ENCODE data around the gene ASCC1.
"Not testable (repeated sequence)": the region's sequence is repeated elsewhere in the genome, so short reads cannot be mapped to it uniquely, and the experiment has no call there.

The ASCC1 gene

GRCh38 chr10:72170263-72170662 is 45.8 kb downstream of the ASCC1 start:
- WGBS, 2 experiments (ENCODE audit: insufficient coverage in 2 of 2), result 96 to 100% methylated on average over 3 of the region's 4 CpGs
- H3K9me3 ChIP-seq (ENCODE audit: control insufficient read depth, low read length), result no peaks in the 10 kb centered on the region
- H3K36me3 ChIP-seq (ENCODE audit: control insufficient read depth, insufficient read depth, low read length), result no peaks in the 10 kb centered on the region
- H3K4me1 ChIP-seq (ENCODE audit: control insufficient read depth, insufficient read depth, low read length, poor library complexity, severe bottlenecking), result peaks cover 24% of the 10 kb centered on the region
- no peak overlapping the region for H3K4me3 ChIP-seq (ENCODE audit: extremely low read depth, insufficient read depth, low read length, poor library complexity, severe bottlenecking)
- no peak overlapping the region for H3K27ac ChIP-seq (ENCODE audit: low read depth, low read length, severe bottlenecking)

- no peaks in the 10 kb centered on the region for H3K9me3 ChIP-seq (ENCODE audit: control insufficient read depth, low read length)
- no peak overlapping the region for H3K27ac ChIP-seq (ENCODE audit: low read depth, low read length, severe bottlenecking)
- peaks cover 13% of the 10 kb centered on the region for H3K4me1 ChIP-seq (ENCODE audit: control insufficient read depth, insufficient read depth, low read length, poor library complexity, severe bottlenecking)
- WGBS, 2 experiments (ENCODE audit: insufficient coverage in 2 of 2), result 71 to 100% methylated on average over 1 of the region's 3 CpGs
- no peak overlapping the region for H3K4me3 ChIP-seq (ENCODE audit: extremely low read depth, insufficient read depth, low read length, poor library complexity, severe bottlenecking)
- H3K36me3 ChIP-seq (ENCODE audit: control insufficient read depth, insufficient read depth, low read length), result no peaks in the 10 kb centered on the region
Measured at GRCh38 chr10:72167118-72167517, 49.0 kb downstream of the ASCC1 start.

GRCh38 chr10:72164617-72165016 is 51.5 kb downstream of the ASCC1 start:
- Histone ChIP-seq H3K9me3 (ENCODE audit: control insufficient read depth, low read length) (no peaks in the 10 kb centered on the region), H3K36me3 (ENCODE audit: control insufficient read depth, insufficient read depth, low read length) (peaks cover 9% of the 10 kb centered on the region), H3K4me1 (ENCODE audit: control insufficient read depth, insufficient read depth, low read length, poor library complexity, severe bottlenecking) (no peaks in the 10 kb centered on the region), H3K4me3 (ENCODE audit: extremely low read depth, insufficient read depth, low read length, poor library complexity, severe bottlenecking) (no peak overlapping the region), H3K27ac (ENCODE audit: low read depth, low read length, severe bottlenecking) (no peak overlapping the region)
- WGBS, 2 experiments (ENCODE audit: insufficient coverage in 2 of 2), result 80% methylated on average over 1 of the region's 2 CpGs; no CpG with 5 or more reads in 1 of the 2 experiments

- Histone ChIP-seq H3K4me1 (ENCODE audit: control insufficient read depth, insufficient read depth, low read length, poor library complexity, severe bottlenecking) (no peaks in the 10 kb centered on the region), H3K27ac (ENCODE audit: low read depth, low read length, severe bottlenecking) (no peak overlapping the region), H3K36me3 (ENCODE audit: control insufficient read depth, insufficient read depth, low read length) (peaks cover 9% of the 10 kb centered on the region), H3K9me3 (ENCODE audit: control insufficient read depth, low read length) (no peaks in the 10 kb centered on the region), H3K4me3 (ENCODE audit: extremely low read depth, insufficient read depth, low read length, poor library complexity, severe bottlenecking) (no peak overlapping the region)
- no CpG with 5 or more reads among the region's 1 CpG for WGBS, 2 experiments (ENCODE audit: insufficient coverage in 2 of 2)
Measured at GRCh38 chr10:72162978-72163377, 53.1 kb downstream of the ASCC1 start.

- Histone ChIP-seq H3K4me1 (ENCODE audit: control insufficient read depth, insufficient read depth, low read length, poor library complexity, severe bottlenecking) (no peaks in the 10 kb centered on the region), H3K4me3 (ENCODE audit: extremely low read depth, insufficient read depth, low read length, poor library complexity, severe bottlenecking) (no peak overlapping the region), H3K36me3 (ENCODE audit: control insufficient read depth, insufficient read depth, low read length) (peaks cover 9% of the 10 kb centered on the region), H3K9me3 (ENCODE audit: control insufficient read depth, low read length) (no peaks in the 10 kb centered on the region), H3K27ac (ENCODE audit: low read depth, low read length, severe bottlenecking) (no peak overlapping the region)
- 87 to 91% methylated on average over 5 to 9 of the region's 9 CpGs for WGBS, 2 experiments (ENCODE audit: insufficient coverage in 2 of 2)
Measured at GRCh38 chr10:72158176-72158575, 57.9 kb downstream of the ASCC1 start.

- Histone ChIP-seq H3K27ac (ENCODE audit: low read depth, low read length, severe bottlenecking) (no peak overlapping the region), H3K36me3 (ENCODE audit: control insufficient read depth, insufficient read depth, low read length) (peaks cover 4% of the 10 kb centered on the region), H3K9me3 (ENCODE audit: control insufficient read depth, low read length) (no peaks in the 10 kb centered on the region), H3K4me3 (ENCODE audit: extremely low read depth, insufficient read depth, low read length, poor library complexity, severe bottlenecking) (no peak overlapping the region), H3K4me1 (ENCODE audit: control insufficient read depth, insufficient read depth, low read length, poor library complexity, severe bottlenecking) (no peaks in the 10 kb centered on the region)
- 95 to 96% methylated on average over 5 to 8 of the region's 10 CpGs for WGBS, 2 experiments (ENCODE audit: insufficient coverage in 2 of 2)
Measured at GRCh38 chr10:72156223-72156622, 59.9 kb downstream of the ASCC1 start.

GRCh38 chr10:72152286-72152685 is 63.8 kb downstream of the ASCC1 start:
- WGBS, 2 experiments (ENCODE audit: insufficient coverage in 2 of 2), result 93 to 94% methylated on average over 4 to 5 of the region's 7 CpGs

GRCh38 chr10:72150746-72151478 is 65.2 kb downstream of the ASCC1 start:
- 100% methylated on average over 2 of the region's 6 CpGs; no CpG with 5 or more reads in 1 of the 2 experiments for WGBS, 2 experiments (ENCODE audit: insufficient coverage in 2 of 2)
- H3K9me3 ChIP-seq (ENCODE audit: control insufficient read depth, low read length); H3K4me3 ChIP-seq (ENCODE audit: extremely low read depth, insufficient read depth, low read length, poor library complexity, severe bottlenecking); H3K27ac ChIP-seq (ENCODE audit: low read depth, low read length, severe bottlenecking); H3K4me1 ChIP-seq (ENCODE audit: control insufficient read depth, insufficient read depth, low read length, poor library complexity, severe bottlenecking); H3K36me3 ChIP-seq (ENCODE audit: control insufficient read depth, insufficient read depth, low read length): not testable (repeated sequence)

More at GRCh38 chr10:72152286-72152685, 63.8 kb downstream of the ASCC1 start:
- H3K36me3 ChIP-seq (ENCODE audit: control insufficient read depth, insufficient read depth, low read length), result no peaks in the 10 kb centered on the region
- no peaks in the 10 kb centered on the region for H3K9me3 ChIP-seq (ENCODE audit: control insufficient read depth, low read length)
- H3K4me3 ChIP-seq (ENCODE audit: extremely low read depth, insufficient read depth, low read length, poor library complexity, severe bottlenecking), result no peak overlapping the region
- no peaks in the 10 kb centered on the region for H3K4me1 ChIP-seq (ENCODE audit: control insufficient read depth, insufficient read depth, low read length, poor library complexity, severe bottlenecking)
- no peak overlapping the region for H3K27ac ChIP-seq (ENCODE audit: low read depth, low read length, severe bottlenecking)

- H3K36me3 ChIP-seq (ENCODE audit: control insufficient read depth, insufficient read depth, low read length); H3K27ac ChIP-seq (ENCODE audit: low read depth, low read length, severe bottlenecking); H3K4me1 ChIP-seq (ENCODE audit: control insufficient read depth, insufficient read depth, low read length, poor library complexity, severe bottlenecking); H3K9me3 ChIP-seq (ENCODE audit: control insufficient read depth, low read length); H3K4me3 ChIP-seq (ENCODE audit: extremely low read depth, insufficient read depth, low read length, poor library complexity, severe bottlenecking): not testable (repeated sequence)
- WGBS, 2 experiments (ENCODE audit: insufficient coverage in 2 of 2), result 100% methylated on average over 2 of the region's 4 CpGs; no CpG with 5 or more reads in 1 of the 2 experiments
Measured at GRCh38 chr10:72147324-72147584, 68.8 kb downstream of the ASCC1 start.

- H3K4me1 ChIP-seq (ENCODE audit: control insufficient read depth, insufficient read depth, low read length, poor library complexity, severe bottlenecking), result peaks cover 7% of the 10 kb centered on the region
- H3K27ac ChIP-seq (ENCODE audit: low read depth, low read length, severe bottlenecking), result peak overlapping the region; percentile 1
- 79 to 93% methylated on average over 2 to 3 of the region's 4 CpGs for WGBS, 2 experiments (ENCODE audit: insufficient coverage in 2 of 2)
- H3K9me3 ChIP-seq (ENCODE audit: control insufficient read depth, low read length), result no peaks in the 10 kb centered on the region
- no peak overlapping the region for H3K4me3 ChIP-seq (ENCODE audit: extremely low read depth, insufficient read depth, low read length, poor library complexity, severe bottlenecking)
- no peaks in the 10 kb centered on the region for H3K36me3 ChIP-seq (ENCODE audit: control insufficient read depth, insufficient read depth, low read length)
Measured at GRCh38 chr10:72146559-72147323, 69.3 kb downstream of the ASCC1 start.

- WGBS, 2 experiments (ENCODE audit: insufficient coverage in 2 of 2), result 44% methylated on average over 6 of the region's 6 CpGs
Measured at GRCh38 chr10:72146071-72146470, 70.0 kb downstream of the ASCC1 start.

More at GRCh38 chr10:72146071-72146470, 70.0 kb downstream of the ASCC1 start:
- H3K4me1 ChIP-seq (ENCODE audit: control insufficient read depth, insufficient read depth, low read length, poor library complexity, severe bottlenecking), result peaks cover 7% of the 10 kb centered on the region
- H3K4me3 ChIP-seq (ENCODE audit: extremely low read depth, insufficient read depth, low read length, poor library complexity, severe bottlenecking), result no peak overlapping the region
- H3K27ac ChIP-seq (ENCODE audit: low read depth, low read length, severe bottlenecking), result peak overlapping the region; percentile 38
- H3K9me3 ChIP-seq (ENCODE audit: control insufficient read depth, low read length), result no peaks in the 10 kb centered on the region
- no peaks in the 10 kb centered on the region for H3K36me3 ChIP-seq (ENCODE audit: control insufficient read depth, insufficient read depth, low read length)

Measured in mesodermal cell (in vitro differentiated cells).